Left renal cortex interstitium (tissue), 4 donors: ENCODE data around the gene NUP153. TPM values are rescaled to one million over a fixed set of nuclear protein-coding genes. Genes with fewer than 3 reads are reported as not detected.
A peak's percentile ranks its signal among the peaks of the same experiment; 100 is the strongest.
"Not testable (repeated sequence)": the region's sequence is repeated elsewhere in the genome, so short reads cannot be mapped to it uniquely, and the experiment has no call there.

Source experiments
- DNase-seq, 4 donors: peaks; one replicate each; pipeline ENCODE4 v3.0.0-alpha.2; 2013; ENCODE audit warnings: low read depth in 4 of 4, low spot score in 2 of 4, missing footprints in 1 of 4
- polyA plus RNA-seq, 4 donors: library from polyadenylated mRNA; unstranded; fragments of 120-200 nt; gene quantifications; one replicate each; pipeline ENCODE4 v1.2.1, GENCODE V29; 2013; ENCODE audit not compliant: insufficient read length in 4 of 4

The NUP153 gene
- 10 to 100 TPM; 51.1 to 54.6 (median 54.4) TPM for polyA plus RNA-seq

GRCh38 chr6:17706580-17707370 lies at the start of gene NUP153:
NUP153 (minus strand) TSS chr6:17706925; CDS start chr6:17706387, 538 bp downstream.
- peak; percentile 98 to 100 (median 98) for DNase-seq

- no peak for DNase-seq
These were observed 47.5 kb upstream of the NUP153 start for GRCh38 chr6:17754254-17754653.

GRCh38 chr6:17745324-17745723 lies 38.6 kb upstream of the NUP153 start:
- DNase-seq: not testable (repeated sequence)

- not testable (repeated sequence) for DNase-seq
These were observed 38.1 kb upstream of the NUP153 start for GRCh38 chr6:17744757-17745308.

- DNase-seq: no peak
These were observed 37.5 kb upstream of the NUP153 start for GRCh38 chr6:17744019-17744756.

- no peak for DNase-seq
These were observed 34.8 kb upstream of the NUP153 start for GRCh38 chr6:17741507-17741906.

- no peak for DNase-seq
These were observed 34.0 kb upstream of the NUP153 start for GRCh38 chr6:17740559-17741220.

- no peak for DNase-seq
These were observed 31.1 kb upstream of the NUP153 start for GRCh38 chr6:17737704-17738252.

GRCh38 chr6:17735311-17735710 lies 28.6 kb upstream of the NUP153 start:
- not testable (repeated sequence) for DNase-seq

GRCh38 chr6:17730078-17730704 lies 23.5 kb upstream of the NUP153 start:
- DNase-seq: no peak

GRCh38 chr6:17729223-17730077 lies 22.7 kb upstream of the NUP153 start:
- DNase-seq: no peak

- DNase-seq: no peak
These were observed 22.0 kb upstream of the NUP153 start for GRCh38 chr6:17728551-17729222.

- peak; percentile 27 to 65 (median 40) for DNase-seq
These were observed 18.4 kb upstream of the NUP153 start for GRCh38 chr6:17725083-17725482.

- no peak for DNase-seq
These were observed 17.6 kb upstream of the NUP153 start for GRCh38 chr6:17724341-17724740.

GRCh38 chr6:17721671-17722070 lies 14.9 kb upstream of the NUP153 start:
- no peak for DNase-seq

GRCh38 chr6:17719323-17720041 lies 12.8 kb upstream of the NUP153 start:
- no peak for DNase-seq

GRCh38 chr6:17716221-17716620 lies 9.5 kb upstream of the NUP153 start:
- no peak for DNase-seq
